ENCODE results near the gene BCKDK. TPM values are rescaled to one million over a fixed set of nuclear protein-coding genes. Genes with fewer than 3 reads are reported as not detected.

Gene BCKDK
- total RNA-seq, 2 experiments from 2014 or later: 4.3 to 5.8 TPM

- POLR2A ChIA-PET: interaction anchor here (0.9 to 3.2 kb wide), 5 partner anchors 15 to 40 kb away, joined by 3 to 23 read pairs (median 6); partner anchors contain the start of genes FUS and KAT8
- H3K36me3 ChIP-seq (ENCODE audit: insufficient read depth, low read length): no peaks in the 10 kb centered on the region
- H3K27me3 Mint-ChIP-seq: no peaks in the 10 kb centered on the region
- DNase-seq (peak in 1 of 14 experiments; percentile 33), ATAC-seq (ENCODE audit: poor library complexity) (no peak)
- peak overlapping the region; percentile 7 for H3K4me3 Mint-ChIP-seq
- H3K9me3 Mint-ChIP-seq: no peaks in the 10 kb centered on the region
- no peak overlapping the region for H3K27ac Mint-ChIP-seq
- H3K4me1 Mint-ChIP-seq (ENCODE audit: low read depth): peaks cover 5% of the 10 kb centered on the region
- no peaks in the 10 kb centered on the region for H3K27me3 ChIP-seq (ENCODE audit: control insufficient read depth in 1 of 2, insufficient read depth in 2 of 2, low read length in 2 of 2)
- CTCF ChIA-PET: interaction anchor here (0.7 to 1.6 kb wide), 2 partner anchors 15 to 59 kb away, joined by 3 to 7 read pairs; no protein-coding TSS in a partner anchor
- intact Hi-C loops (cut with DNase I, micrococcal nuclease): no loop called here
- no peaks in the 10 kb centered on the region for H3K36me3 Mint-ChIP-seq (ENCODE audit: low read depth)
- H3K27ac ChIP-seq (ENCODE audit: low read depth in 1 of 2, low read length in 2 of 2): no peak overlapping the region
- H3K4me1 ChIP-seq (ENCODE audit: insufficient read depth, low read length): peaks cover 9% of the 10 kb centered on the region
- no peak overlapping the region for H3K4me3 ChIP-seq (ENCODE audit: low read length)
- TF ChIP-seq CTCF (IDR thresholded peaks at IDR 0.05): no peak
- H3K9me3 ChIP-seq (ENCODE audit: control insufficient read depth in 1 of 2, insufficient read depth in 1 of 2, low read length in 2 of 2): no peaks in the 10 kb centered on the region
Observed at GRCh38 chr16:31157136-31157535, 49.0 kb downstream of the BCKDK start.

Other genes with a start within 250 kb of the BCKDK start
- 10 to 100 TPM; 17.8 to 19.1 TPM for gene BCL7C, start 214.3 kb upstream of the BCKDK start, total RNA-seq
- gene CTF1, start 211.8 kb upstream of the BCKDK start, total RNA-seq: under 1 TPM in 1 of 2 experiments, not detected in 1; 0.20 TPM
- gene FBXL19, start 184.8 kb upstream of the BCKDK start, total RNA-seq: 1 to 10 TPM; 7.5 to 8.9 TPM
- 1 to 10 TPM; 3.0 to 4.5 TPM for gene ORAI3, start 159.3 kb upstream of the BCKDK start, total RNA-seq
- 10 to 100 TPM; 40.1 to 41.2 TPM for gene SETD1A, start 150.6 kb upstream of the BCKDK start, total RNA-seq
- gene HSD3B7, start 123.2 kb upstream of the BCKDK start, total RNA-seq: under 1 TPM in 1 of 2 experiments, not detected in 1; 0.11 TPM
- gene STX1B, start 97.7 kb upstream of the BCKDK start, total RNA-seq: 1 to 10 TPM; 2.9 to 3.1 TPM
- gene STX4, start 74.8 kb upstream of the BCKDK start, total RNA-seq: 10 to 100 TPM; 54.1 to 55.2 TPM
- 1 to 10 TPM; 4.5 to 6.0 TPM for gene ZNF668, start 34.1 kb upstream of the BCKDK start, total RNA-seq
- 10 to 100 TPM; 14.3 to 16.6 TPM for gene ZNF646, start 34.0 kb upstream of the BCKDK start, total RNA-seq
- 1 to 10 TPM; 3.5 to 3.9 TPM for gene PRSS53, start 19.4 kb upstream of the BCKDK start, total RNA-seq
- gene VKORC1, start 13.6 kb upstream of the BCKDK start, total RNA-seq: 10 to 100 TPM; 19.0 to 19.2 TPM
- gene KAT8, start 9.3 kb downstream of the BCKDK start, total RNA-seq: 100 to 1,000 TPM; 114 to 124 TPM
- gene PRSS8, start 27.3 kb downstream of the BCKDK start, total RNA-seq: not detected
- under 1 TPM; 0.33 to 0.56 TPM for gene PRSS36, start 41.7 kb downstream of the BCKDK start, total RNA-seq
- gene FUS, start 71.8 kb downstream of the BCKDK start, total RNA-seq: 100 to 1,000 TPM; 699 to 733 TPM
- 1 to 10 TPM; 8.1 to 8.5 TPM for gene PYCARD, start 94.4 kb downstream of the BCKDK start, total RNA-seq
- under 1 TPM in 1 of 2 experiments, not detected in 1; 0.17 TPM for gene TRIM72, start 105.7 kb downstream of the BCKDK start, total RNA-seq
- not detected for gene PYDC1, start 108.7 kb downstream of the BCKDK start, total RNA-seq
- gene ITGAM, start 151.6 kb downstream of the BCKDK start, total RNA-seq: 1 to 10 TPM; 1.8 to 4.3 TPM
- gene ITGAX, start 246.8 kb downstream of the BCKDK start, total RNA-seq: 1 to 10 TPM; 5.5 to 6.0 TPM

Measured in CD4-positive, alpha-beta T cell (primary cell).